T1000 (cell line): Measurements from ENCODE around the gene ZNF407.

Source experiments
- DNase-seq: peaks from one replicate; lab custom pipeline; 2025; ENCODE audit warnings: mixed read lengths; lab: John Stamatoyannopoulos, UW

ZNF407 gene

GRCh38 chr18:74929110-74929509 is 331.4 kb downstream of the ZNF407 start:
- DNase-seq, result no peak

DNA sequence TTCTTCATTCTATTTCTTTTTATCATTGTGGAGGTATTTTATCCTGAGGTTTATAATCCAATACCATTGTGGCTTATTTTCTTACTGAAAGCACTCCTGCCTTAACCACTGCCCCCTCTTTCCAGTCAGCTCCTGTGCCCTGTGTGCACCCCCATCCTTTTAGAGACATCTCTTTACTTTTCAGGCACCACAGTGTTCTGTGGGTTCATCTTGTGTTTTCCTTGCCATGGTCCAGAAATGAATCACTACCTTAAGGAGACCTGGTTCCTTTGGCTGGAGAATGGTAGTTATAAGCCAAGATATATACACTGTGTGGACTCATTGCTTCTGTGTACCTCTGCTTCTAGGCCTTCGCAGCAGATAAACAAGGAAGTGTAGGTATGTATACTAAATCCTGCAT is 332.9 kb downstream of the ZNF407 start:
- DNase-seq, result no peak

- no peak for DNase-seq
Observed at GRCh38 chr18:74933930-74934329, 336.3 kb downstream of the ZNF407 start.

GRCh38 chr18:74935434-74935833 is 337.8 kb downstream of the ZNF407 start:
- no peak for DNase-seq

DNA sequence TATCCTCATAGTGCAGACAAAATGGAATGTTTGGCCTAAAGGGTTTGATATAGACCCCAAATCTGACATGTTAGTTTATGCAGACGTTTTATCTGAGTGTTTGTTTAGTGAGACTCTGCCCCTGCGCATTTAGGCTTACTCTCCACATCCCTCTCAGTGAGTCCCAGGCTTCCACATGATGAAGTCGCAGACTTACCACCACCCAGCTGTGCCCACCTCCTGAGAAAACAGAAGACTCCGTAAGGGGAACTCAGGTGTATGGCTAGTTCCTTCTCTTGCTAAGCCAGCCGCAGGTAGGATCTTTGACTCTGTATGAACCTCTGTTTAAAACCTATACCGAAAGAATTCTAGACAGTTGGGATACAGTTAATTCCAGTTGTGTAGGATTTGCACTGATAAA is 338.7 kb downstream of the ZNF407 start:
- no peak for DNase-seq

DNA sequence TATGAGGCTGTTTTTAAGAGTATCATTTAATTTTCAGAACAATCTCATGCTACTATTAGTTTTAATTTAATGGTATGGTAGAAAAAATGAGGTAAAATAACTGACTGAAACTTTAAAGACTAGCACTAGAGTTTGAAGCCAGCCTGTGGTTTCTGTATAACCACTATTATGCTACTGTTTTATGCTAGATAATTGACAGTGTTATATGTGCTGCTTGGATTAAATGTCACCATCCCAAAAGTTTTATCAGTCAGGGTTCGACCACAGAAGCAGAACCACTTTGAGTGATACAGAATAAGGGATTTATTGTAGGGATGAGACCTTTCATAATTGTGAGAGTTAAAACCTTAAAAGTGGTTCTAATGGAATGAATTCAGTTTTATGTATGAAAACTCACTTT is 339.6 kb downstream of the ZNF407 start:
- no peak for DNase-seq

GRCh38 chr18:74940856-74941255 is 343.2 kb downstream of the ZNF407 start:
- no peak for DNase-seq

DNA sequence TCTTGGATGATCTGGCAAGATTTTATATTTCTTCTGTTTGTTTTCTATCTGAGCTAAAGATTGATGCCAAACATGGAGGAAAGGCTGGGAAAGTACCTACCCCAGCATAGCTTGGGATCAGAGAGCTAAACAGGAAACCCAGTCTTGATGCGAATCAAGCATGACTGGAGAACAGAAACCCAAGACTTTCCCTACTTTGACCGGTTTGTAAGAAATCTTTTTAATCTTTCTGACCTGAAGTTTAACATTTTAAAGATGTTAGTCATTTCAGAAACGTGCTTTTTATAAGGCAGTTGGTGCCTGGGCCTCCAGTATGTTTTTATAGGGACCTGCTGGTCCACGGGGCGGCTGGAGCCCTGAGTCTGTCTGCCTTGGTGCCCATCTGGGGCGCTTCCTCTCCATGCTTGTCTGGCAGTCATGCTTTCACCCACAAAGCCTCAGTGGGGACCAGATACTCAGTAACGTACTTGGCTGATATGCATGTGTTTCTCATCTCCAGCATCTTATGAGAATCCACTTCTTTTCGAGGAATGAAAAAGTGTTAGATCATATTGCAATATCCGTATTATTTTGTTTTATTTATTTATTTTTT is 344.7 kb downstream of the ZNF407 start:
- no peak for DNase-seq

DNA sequence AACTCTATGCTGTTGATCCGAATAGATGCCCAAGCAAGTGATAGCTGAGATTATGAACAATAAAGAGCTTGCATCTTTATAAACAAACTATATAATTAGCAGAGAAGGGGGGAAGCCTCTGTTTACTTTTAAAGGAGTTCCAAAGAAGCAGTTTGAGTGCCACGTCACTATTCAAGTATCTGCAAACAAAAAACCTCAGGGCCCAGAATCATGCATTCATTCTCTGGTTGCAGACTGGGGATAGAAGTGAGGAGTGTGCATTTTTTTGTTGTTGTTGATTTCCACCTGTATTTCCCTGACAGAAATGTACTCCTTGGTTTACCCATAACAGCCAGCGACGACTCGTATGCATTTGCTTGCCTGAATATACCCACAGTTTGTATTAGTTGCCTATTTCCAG is 347.0 kb downstream of the ZNF407 start:
- DNase-seq, result no peak

DNA sequence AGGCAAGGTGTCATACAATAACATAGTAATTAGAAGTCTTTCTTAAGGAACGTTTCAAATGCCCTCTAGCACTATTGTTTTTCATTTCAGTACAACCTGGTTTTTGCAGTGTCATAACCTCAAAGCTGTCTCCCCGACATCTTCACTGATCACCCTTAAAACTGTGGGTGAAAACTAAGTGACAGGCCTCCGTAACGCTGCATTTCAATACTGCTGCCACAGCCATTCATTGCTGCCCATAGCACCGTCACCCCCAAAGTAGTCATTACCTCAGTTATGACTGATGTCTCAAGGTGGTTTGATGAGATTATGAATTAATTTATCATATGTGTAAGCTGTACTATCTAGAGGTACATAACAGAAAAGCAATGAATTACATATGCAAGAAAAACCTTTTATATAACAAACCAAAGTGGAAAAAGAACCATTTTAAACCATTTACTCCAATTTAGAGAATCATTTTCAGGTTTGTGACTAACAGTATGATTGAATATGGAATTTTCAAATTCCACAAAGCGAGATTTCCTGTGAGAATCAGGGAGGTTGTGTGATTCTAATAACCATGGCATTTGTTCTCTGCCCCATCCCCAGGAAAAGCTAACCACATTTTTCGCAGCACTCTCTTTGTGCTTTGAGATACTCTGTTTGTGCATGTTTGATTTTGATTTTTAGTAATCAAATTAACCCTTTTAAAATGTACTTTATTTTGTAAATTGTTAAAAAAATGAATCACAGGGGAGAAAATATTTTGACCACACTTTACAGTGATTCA is 348.3 kb downstream of the ZNF407 start:
- no peak for DNase-seq

DNA sequence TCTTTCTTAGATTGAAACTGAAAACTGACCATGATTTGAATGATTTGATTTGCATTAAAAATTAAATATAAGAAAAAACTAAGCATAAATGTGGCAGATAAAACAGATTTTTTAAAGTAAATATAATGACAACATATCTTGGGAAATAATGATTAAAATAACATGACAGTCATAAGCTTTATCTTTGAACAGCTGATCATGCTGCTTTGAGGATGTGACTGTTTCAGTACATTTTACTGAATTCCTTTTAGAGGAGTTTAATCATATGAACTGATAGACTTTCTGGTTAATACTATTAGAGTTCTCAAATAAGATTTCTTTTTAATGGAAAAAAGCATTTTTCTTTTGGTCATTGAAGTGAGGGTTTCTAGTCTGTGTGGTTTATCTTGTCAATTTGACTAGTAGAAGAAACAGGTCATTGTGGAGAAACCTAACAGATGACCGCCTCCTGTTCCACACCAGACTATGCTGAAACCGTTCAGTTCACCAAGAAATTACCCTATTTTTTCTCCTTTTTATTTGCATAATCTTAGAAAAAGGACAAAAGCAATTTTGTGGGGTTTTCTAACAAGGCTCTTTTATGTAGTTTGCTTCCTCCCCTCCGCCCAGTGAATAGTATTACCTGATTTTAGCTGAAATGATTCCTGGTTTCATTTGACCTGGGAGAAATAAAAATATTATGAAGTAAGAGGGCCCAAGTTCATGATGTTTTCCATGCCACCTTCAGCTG is 349.1 kb downstream of the ZNF407 start:
- DNase-seq, result no peak

DNA sequence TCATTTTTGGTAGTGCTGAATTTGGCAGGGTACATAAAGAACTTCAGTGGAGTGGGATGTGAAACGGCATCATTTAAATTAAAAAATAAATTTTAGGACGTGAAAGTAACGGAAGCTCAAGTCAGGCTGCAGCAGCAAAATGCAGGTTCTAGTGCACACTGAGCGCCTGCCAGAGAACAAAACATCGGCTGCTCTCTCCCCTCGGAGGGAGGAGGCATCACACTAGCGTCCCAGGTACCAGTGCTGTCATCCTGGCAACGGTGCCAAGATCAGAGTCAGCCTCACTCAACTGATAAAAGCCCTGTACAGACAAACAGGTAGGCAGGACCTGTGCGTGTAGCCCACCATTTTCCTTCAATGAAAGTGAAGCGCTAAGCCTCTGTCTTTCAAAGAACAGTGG is 349.7 kb downstream of the ZNF407 start:
- DNase-seq, result no peak

DNA sequence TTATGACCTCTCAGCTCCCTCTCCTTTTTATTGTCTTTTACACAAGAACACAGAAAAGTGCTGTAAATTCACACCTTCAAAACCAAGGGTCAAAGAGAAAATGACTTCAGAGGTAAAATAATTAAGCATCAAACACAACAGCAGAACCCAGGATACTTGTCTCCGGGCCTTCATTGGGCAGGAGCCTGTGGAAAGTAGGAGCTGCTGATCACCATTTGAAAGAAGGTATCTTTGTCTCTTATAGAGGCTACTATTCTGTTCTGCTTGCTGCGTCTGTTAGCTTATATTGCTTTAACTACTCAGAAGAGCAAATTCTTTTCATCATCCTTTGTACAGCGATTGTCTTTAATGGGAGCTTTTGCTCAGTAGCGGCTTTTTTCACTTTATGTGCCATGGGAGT is 350.2 kb downstream of the ZNF407 start:
- DNase-seq, result no peak

DNA sequence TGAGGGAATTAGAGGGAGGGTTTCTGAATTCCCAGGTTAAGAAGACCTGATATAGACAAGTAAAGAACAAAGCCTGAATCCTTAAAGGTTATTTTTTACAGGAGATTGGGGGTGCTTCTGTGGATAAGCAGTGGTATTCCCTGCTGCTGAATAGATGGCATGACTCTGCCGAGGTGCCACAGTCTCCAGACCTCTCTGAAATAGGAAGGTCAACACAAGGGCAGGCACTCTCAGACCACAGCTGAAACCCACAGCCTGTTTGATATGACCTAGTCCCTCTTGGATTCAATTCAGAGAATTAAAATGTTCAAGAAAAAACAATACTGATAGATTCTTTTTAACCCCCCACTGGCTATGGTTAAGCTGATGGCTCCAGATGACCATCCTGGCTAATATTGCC is 351.9 kb downstream of the ZNF407 start:
- no peak for DNase-seq

DNA sequence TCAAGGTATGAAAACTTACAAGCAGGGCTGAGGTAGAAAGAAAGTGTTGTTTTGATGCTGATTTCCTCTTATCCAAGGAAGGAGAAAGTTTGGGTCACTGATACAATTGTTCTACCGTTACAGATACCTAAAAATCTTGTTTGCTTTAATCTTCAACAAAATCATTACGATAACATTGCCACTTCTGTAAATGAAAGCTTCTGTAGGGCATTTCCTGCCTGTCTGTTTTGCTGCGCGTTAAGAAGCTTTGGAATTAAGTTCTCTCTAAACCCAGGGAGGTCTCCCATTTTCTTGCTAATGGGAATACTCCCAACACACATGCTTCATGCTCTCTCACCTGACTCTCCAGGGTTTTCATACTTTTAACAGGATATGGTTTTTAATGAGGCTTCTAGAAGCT is 352.8 kb downstream of the ZNF407 start:
- DNase-seq, result no peak

DNA sequence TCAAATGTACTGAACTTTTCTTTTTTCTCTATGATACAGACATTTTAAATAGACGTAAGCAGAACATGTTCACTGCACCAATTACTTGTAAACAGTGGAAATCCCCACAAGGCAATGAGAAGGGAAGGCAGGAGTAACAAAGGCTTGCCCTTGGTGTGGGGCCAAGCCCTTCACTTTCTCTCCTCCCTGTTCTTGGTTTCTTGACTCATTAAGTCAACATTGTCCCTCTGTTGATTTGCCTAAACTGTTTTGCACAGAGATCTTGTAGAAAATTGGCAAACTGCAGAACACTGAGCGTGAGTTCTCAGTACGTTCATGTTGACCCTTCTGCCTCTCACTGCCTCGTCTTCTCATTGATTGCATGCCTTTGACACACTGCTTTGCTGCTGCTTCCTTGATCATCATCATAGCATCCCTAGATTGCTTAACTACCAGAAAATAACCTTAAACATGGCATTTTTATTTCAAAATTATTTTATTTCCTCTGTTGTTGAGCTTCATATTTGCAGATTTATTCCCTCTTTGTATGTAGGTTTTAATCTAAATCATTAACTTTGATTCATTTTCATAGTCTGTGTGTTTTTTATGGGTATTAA is 353.6 kb downstream of the ZNF407 start:
- DNase-seq, result peak; percentile 20

GRCh38 chr18:74957588-74958224 is 360.0 kb downstream of the ZNF407 start:
- DNase-seq, result no peak

- no peak for DNase-seq
Observed at GRCh38 chr18:74959216-74959615, 361.5 kb downstream of the ZNF407 start.

DNA sequence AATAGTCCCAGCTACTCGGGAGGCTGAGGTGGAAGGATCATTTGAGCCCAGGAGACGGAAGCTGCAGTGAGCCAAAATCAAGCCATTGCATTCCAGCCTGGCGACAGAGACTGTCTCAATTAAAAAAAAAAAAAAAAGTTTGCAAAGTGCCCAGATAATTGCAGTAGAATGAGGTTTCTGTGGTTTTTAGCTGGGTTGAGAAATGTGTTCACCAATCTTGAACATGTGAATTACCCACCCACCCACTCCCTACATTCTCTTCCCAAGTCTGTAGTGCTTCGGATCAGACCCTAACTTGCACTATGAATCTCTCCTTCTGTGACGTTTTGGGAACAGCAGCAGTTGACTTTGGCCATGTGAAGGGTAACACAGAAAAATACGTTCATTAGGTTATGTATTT is 363.9 kb downstream of the ZNF407 start:
- no peak for DNase-seq

DNA sequence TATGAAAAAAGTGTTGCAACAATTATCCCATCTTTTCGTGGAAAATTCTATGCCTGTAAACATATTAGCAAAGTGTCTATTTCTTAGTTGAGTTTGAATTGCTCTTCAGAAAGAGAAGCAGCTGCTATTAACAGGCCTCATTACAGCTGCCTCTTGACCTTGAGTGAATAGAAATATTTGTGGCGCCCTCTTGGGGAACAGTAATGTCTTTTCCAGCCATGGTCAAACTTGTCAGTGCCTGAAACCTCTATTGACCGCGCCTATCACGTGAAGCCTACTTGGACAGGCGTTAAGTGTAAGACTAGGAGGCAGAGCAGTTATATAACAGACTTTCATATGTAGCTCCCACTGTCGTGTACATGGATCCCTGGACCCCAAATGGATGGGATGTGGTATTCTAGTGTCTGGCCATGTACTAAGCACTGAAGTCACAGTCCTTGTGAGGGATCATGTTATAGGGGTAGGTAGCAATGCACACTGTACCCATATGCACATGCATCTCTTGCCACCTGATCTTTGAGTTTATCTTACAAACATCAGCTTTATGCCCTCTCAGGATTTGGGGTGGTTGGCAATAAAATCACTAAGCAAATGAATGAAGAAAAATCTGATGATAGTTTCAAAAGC is 366.3 kb downstream of the ZNF407 start:
- no peak for DNase-seq

GRCh38 chr18:74965682-74966081 is 368.0 kb downstream of the ZNF407 start:
- DNase-seq, result no peak

DNA sequence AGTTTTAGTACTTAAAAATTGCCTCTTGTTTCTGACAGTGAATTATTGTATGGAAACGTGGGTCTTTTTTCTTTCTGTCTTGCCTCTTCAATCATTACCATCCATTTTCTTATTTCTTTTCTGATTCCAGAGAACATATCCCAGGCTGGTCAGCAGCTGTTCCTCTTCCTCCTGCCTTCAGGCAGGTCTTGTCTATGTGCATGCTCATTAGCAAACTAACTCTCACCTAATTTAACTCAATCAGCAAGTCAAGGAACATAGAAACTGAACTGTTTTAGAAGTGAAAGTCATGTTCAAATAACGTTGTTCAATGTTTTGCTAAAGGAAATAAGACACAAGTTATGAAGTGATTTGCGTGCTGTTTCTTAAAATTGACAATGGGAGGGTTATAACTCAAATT is 369.8 kb downstream of the ZNF407 start:
- no peak for DNase-seq
